Measurements from ENCODE around the gene TPSD1. TPM values are rescaled to one million over a fixed set of nuclear protein-coding genes. Genes with fewer than 3 reads are reported as not detected.
A peak's percentile ranks its signal among the peaks of the same experiment; 100 is the strongest.

Gene TPSD1
- total and polyA plus RNA-seq, 9 of the 15 experiments (the other 6 are each of a cell fraction or from before 2014, with no cell fraction given) = not detected

GRCh38 chr16:1300664-1301476 is 45.0 kb downstream of the TPSD1 start:
- no peak overlapping the region for H3K4me3 ChIP-seq
- POLR2A ChIA-PET = interaction anchor here (0.7 to 1.5 kb wide), 4 partner anchors 9 to 30 kb away, joined by 3 to 6 read pairs (median 3); no protein-coding TSS in a partner anchor
- peak; percentile 77 to 87 (median 82) for DNase-seq (ENCODE audit: extremely low read depth in 1 of 4, low spot score in 3 of 4)
- TF ChIP-seq ZNF347 (CRISPR knock-in tag; IDR thresholded peaks at IDR 0.05; ENCODE audit: low read depth) (no peak), POLR3G (IDR thresholded peaks at IDR 0.05; ENCODE audit: extremely low read depth, insufficient read length, insufficient replicate concordance) (no peak), TFAP4 (CRISPR knock-in tag; IDR thresholded peaks at IDR 0.05; ENCODE audit: borderline replicate concordance) (peak; percentile 65; the same call in 1 of the 2 replicates), RBFOX2 (IDR thresholded peaks at IDR 0.05; ENCODE audit: low read depth, low read length) (peak; percentile 55), TAF1 (IDR thresholded peaks at IDR 0.05; ENCODE audit: control insufficient read depth, extremely low read depth, insufficient read depth, low read length, severe bottlenecking) (no peak), MYNN (IDR thresholded peaks at IDR 0.05) (no peak), MYNN (CRISPR knock-in tag; IDR thresholded peaks at IDR 0.05) (no peak), THRAP3 (IDR thresholded peaks at IDR 0.05; ENCODE audit: borderline replicate concordance) (no peak), SREBF2 (CRISPR knock-in tag; IDR thresholded peaks at IDR 0.05) (no peak), ZNF277 (CRISPR knock-in tag; IDR thresholded peaks at IDR 0.05; ENCODE audit: borderline replicate concordance) (no peak), ZNF24 (IDR thresholded peaks at IDR 0.05) (peak; percentile 89), HMGXB4 (CRISPR knock-in tag; IDR thresholded peaks at IDR 0.05) (peak; percentile 40; the same call in 1 of the 2 replicates), RB1 (IDR thresholded peaks at IDR 0.05; ENCODE audit: low read depth) (peak; percentile 86; the same call in 1 of the 2 replicates), ETS1 (conservative IDR thresholded peaks at IDR 0.05; ENCODE audit: control insufficient read depth, low read depth, low read length) (no peak), GABPB1 (CRISPR knock-in tag; IDR thresholded peaks at IDR 0.05) (no peak), SMC3 (conservative IDR thresholded peaks at IDR 0.05; ENCODE audit: insufficient read depth, low read depth, low read length) (peak; percentile 40), CTBP1 (IDR thresholded peaks at IDR 0.05; ENCODE audit: borderline replicate concordance) (peak; percentile 46; the same call in 1 of the 2 replicates)

More at GRCh38 chr16:1300664-1301476, 45.0 kb downstream of the TPSD1 start:
- Histone ChIP-seq H3K27me3 (ENCODE audit: control insufficient read depth in 2 of 2, insufficient read depth in 2 of 2, low read length in 2 of 2) (no peaks in the 10 kb centered on the region), H3K9me1 (ENCODE audit: control insufficient read depth, insufficient read depth, low read length) (no peaks in the 10 kb centered on the region), H3K79me2 (ENCODE audit: control insufficient read depth, insufficient read depth, low read length) (no peaks in the 10 kb centered on the region), H3K9me3 (replicated peaks; ENCODE audit: control insufficient read depth, insufficient read depth, low read depth, low read length) (no peaks in the 10 kb centered on the region), H2AFZ (ENCODE audit: low read depth, low read length) (peak overlapping the region; percentile 86), H3K4me2 (ENCODE audit: insufficient read depth, low read length) (peak overlapping the region; percentile 10), H3K9ac (ENCODE audit: insufficient read depth in 1 of 2, low read depth in 2 of 2, low read length in 2 of 2) (peak overlapping the region; percentile 12 to 89; a peak in 3 of 4 replicates), H4K20me1 (replicated peaks; ENCODE audit: control insufficient read depth, insufficient read depth, low read length) (no peaks in the 10 kb centered on the region), H3K4me1 (replicated peaks in 1 of 2; ENCODE audit: control insufficient read depth in 2 of 2, insufficient read depth in 2 of 2, low read length in 2 of 2) (peaks cover 34 to 61% of the 10 kb centered on the region in 2 experiments), H3K36me3 (ENCODE audit: control insufficient read depth, insufficient read depth, low read length) (no peaks in the 10 kb centered on the region), H3K27ac (ENCODE audit: extremely low read depth, low read depth, low read length) (no peak overlapping the region)
- in situ Hi-C loops (cut with MboI) (no loop called here), intact Hi-C loops (cut with micrococcal nuclease) (no loop called here)
- ATAC-seq (peak; percentile 96), FAIRE-seq (no peak)
- CTCF ChIA-PET (ENCODE audit: low intra/inter-chr PET ratio) = interaction anchor here (1.1 kb wide), 1 partner anchor 20 kb away, joined by 4 read pairs; no protein-coding TSS in a partner anchor
- WGBS (ENCODE audit: insufficient coverage, low coverage, missing lambda C conversion rate) = 15% methylated on average over 33 of the region's 42 CpGs
- BruUV-seq (replicated peaks) = no TSS peak
